ENCODE results near the gene MYLK. TPM values are rescaled to one million over a fixed set of nuclear protein-coding genes. Genes with fewer than 3 reads are reported as not detected.
"Not testable (repeated sequence)": the region's sequence is repeated elsewhere in the genome, so short reads cannot be mapped to it uniquely, and the experiment has no call there.

Gene MYLK
- polyA plus RNA-seq, 3 donors, result 148 to 187 (median 154) TPM

- no peak for DNase-seq (ENCODE audit: low read depth in 3 of 3, low spot score in 2 of 3)
Observed at GRCh38 chr3:123634149-123635051, 249.7 kb downstream of the MYLK start.

- DNase-seq (ENCODE audit: low read depth in 3 of 3, low spot score in 2 of 3), result no peak
Observed at GRCh38 chr3:123633530-123633929, 250.6 kb downstream of the MYLK start.

GRCh38 chr3:123632161-123632655 is 251.9 kb downstream of the MYLK start:
- DNase-seq (ENCODE audit: low read depth in 3 of 3, low spot score in 2 of 3), result no peak

GRCh38 chr3:123629747-123630047 is 254.4 kb downstream of the MYLK start:
- no peak for DNase-seq (ENCODE audit: low read depth in 3 of 3, low spot score in 2 of 3)

GRCh38 chr3:123628996-123629746 is 255.0 kb downstream of the MYLK start:
- no peak for DNase-seq (ENCODE audit: low read depth in 3 of 3, low spot score in 2 of 3)

GRCh38 chr3:123627673-123628670 is 256.2 kb downstream of the MYLK start:
- no peak for DNase-seq (ENCODE audit: low read depth in 3 of 3, low spot score in 2 of 3)

GRCh38 chr3:123626881-123627280 is 257.3 kb downstream of the MYLK start:
- no peak for DNase-seq (ENCODE audit: low read depth in 3 of 3, low spot score in 2 of 3)

- no peak for DNase-seq (ENCODE audit: low read depth in 3 of 3, low spot score in 2 of 3)
Observed at GRCh38 chr3:123624302-123624701, 259.8 kb downstream of the MYLK start.

GRCh38 chr3:123623346-123623880 is 260.7 kb downstream of the MYLK start:
- no peak for DNase-seq (ENCODE audit: low read depth in 3 of 3, low spot score in 2 of 3)

GRCh38 chr3:123622766-123623165 is 261.4 kb downstream of the MYLK start:
- no peak for DNase-seq (ENCODE audit: low read depth in 3 of 3, low spot score in 2 of 3)

- DNase-seq (ENCODE audit: low read depth in 3 of 3, low spot score in 2 of 3), result no peak
Observed at GRCh38 chr3:123621850-123622189, 262.3 kb downstream of the MYLK start.

GRCh38 chr3:123621186-123621849 is 262.8 kb downstream of the MYLK start:
- no peak for DNase-seq (ENCODE audit: low read depth in 3 of 3, low spot score in 2 of 3)

GRCh38 chr3:123620343-123620742 is 263.8 kb downstream of the MYLK start:
- no peak for DNase-seq (ENCODE audit: low read depth in 3 of 3, low spot score in 2 of 3)

GRCh38 chr3:123618768-123619484 is 265.2 kb downstream of the MYLK start:
- DNase-seq (ENCODE audit: low read depth in 3 of 3, low spot score in 2 of 3), result no peak

GRCh38 chr3:123618076-123618708 is 265.9 kb downstream of the MYLK start:
- DNase-seq (ENCODE audit: low read depth in 3 of 3, low spot score in 2 of 3), result no peak

GRCh38 chr3:123616593-123616992 is 267.5 kb downstream of the MYLK start:
- no peak for DNase-seq (ENCODE audit: low read depth in 3 of 3, low spot score in 2 of 3)

- no peak for DNase-seq (ENCODE audit: low read depth in 3 of 3, low spot score in 2 of 3)
Observed at GRCh38 chr3:123613543-123613942, 270.6 kb downstream of the MYLK start.

- not testable (repeated sequence) for DNase-seq (ENCODE audit: low read depth in 3 of 3, low spot score in 2 of 3)
Observed at GRCh38 chr3:123611674-123612073, 272.5 kb downstream of the MYLK start.

GRCh38 chr3:123611082-123611481 is 273.1 kb downstream of the MYLK start:
- DNase-seq (ENCODE audit: low read depth in 3 of 3, low spot score in 2 of 3), result no peak

All from right renal cortex interstitium (tissue), 3 donors.